K562 (cell line): Measurements from ENCODE around the gene TNRC6B. TPM values are rescaled to one million over a fixed set of nuclear protein-coding genes. Genes with fewer than 3 reads are reported as not detected.
A peak's percentile ranks its signal among the peaks of the same experiment; 100 is the strongest.

Source experiments
- AFF1 ChIP-seq, 2 experiments: fragments of 450-650 bp; IDR thresholded peaks; 2 replicates each; pipeline ENCODE4 v1.6.1; 2018; ENCODE audit warnings: mild to moderate bottlenecking in 2 of 2, low read depth in 1 of 2; ENCODE audit not compliant: partially characterized antibody in 2 of 2
- ATF1 ChIP-seq, 2 experiments: fragments of 450-650 bp in 1 of 2; IDR thresholded peaks; 2 replicates each; pipeline ENCODE4 v1.6.1; 2016; ENCODE audit warnings: missing compliant biosample characterization in 1 of 2, missing genetic modification characterization in 1 of 2
- CBFA2T2 ChIP-seq: fragments of 450-650 bp; conservative IDR thresholded peaks from 2 replicates; pipeline ENCODE4 v1.6.1; 2017; ENCODE audit warnings: mild to moderate bottlenecking
- ESRRA ChIP-seq: fragments of 450-650 bp; IDR thresholded peaks from 2 replicates; pipeline ENCODE4 v1.6.1; 2014; ENCODE audit warnings: low read depth, mild to moderate bottlenecking, moderate library complexity, borderline replicate concordance
- FOXK2 ChIP-seq, 2 experiments: fragments of 450-650 bp; IDR thresholded peaks in 1 of 2; conservative IDR thresholded peaks in 1 of 2; 2 replicates each; pipeline ENCODE4 v1.6.1; 2016; ENCODE audit warnings: low read depth in 2 of 2, mild to moderate bottlenecking in 1 of 2
- KAT8 ChIP-seq: fragments of 450-650 bp; IDR thresholded peaks from 2 replicates; pipeline ENCODE4 v1.6.1; 2016; ENCODE audit warnings: low read depth, mild to moderate bottlenecking
- KDM5B ChIP-seq: fragments of 200-600 bp; sonication (generic); IDR thresholded peaks from 2 replicates; pipeline ENCODE4 v1.6.1; 2012; ENCODE audit warnings: low read depth, mild to moderate bottlenecking, moderate library complexity, low read length, control low read depth, inconsistent platforms; ENCODE audit not compliant: insufficient replicate concordance
- MIER1 ChIP-seq: fragments of 450-650 bp; IDR thresholded peaks from 2 replicates; pipeline ENCODE4 v1.6.1; 2016; ENCODE audit warnings: antibody characterized with exemption, mild to moderate bottlenecking, low read depth
- NCOR1 ChIP-seq: fragments of 450-650 bp; IDR thresholded peaks from 2 replicates; pipeline ENCODE4 v1.6.1; 2016; ENCODE audit warnings: mild to moderate bottlenecking, moderate library complexity
- NR1H2 ChIP-seq: sonication (generic); formaldehyde crosslinking; IDR thresholded peaks from 2 replicates; pipeline ENCODE4 v1.4.0; 2020; ENCODE audit warnings: mild to moderate bottlenecking, missing genetic modification reagents
- NR2F6 ChIP-seq: fragments of 450-650 bp; formaldehyde crosslinking; IDR thresholded peaks from 2 replicates; pipeline ENCODE4 v1.4.0; 2020; ENCODE audit warnings: mild to moderate bottlenecking
- PKNOX1 ChIP-seq: fragments of 450-650 bp; IDR thresholded peaks from 2 replicates; pipeline ENCODE4 v1.6.1; 2016
- POLR2G ChIP-seq: fragments of 200-400 bp; formaldehyde crosslinking; IDR thresholded peaks from 2 replicates; pipeline ENCODE4 v1.6.1; 2017; ENCODE audit warnings: low read depth, mild to moderate bottlenecking, antibody characterized with exemption, low read length, moderate library complexity
- POLR2H ChIP-seq: IDR thresholded peaks from 2 replicates; pipeline ENCODE4 v1.6.1; 2016; ENCODE audit warnings: missing genetic modification characterization, low read depth, mild to moderate bottlenecking, control low read depth, missing compliant biosample characterization, moderate library complexity
- RCOR1 ChIP-seq, 2 experiments: IDR thresholded peaks; 2 replicates each; pipeline ENCODE4 v1.6.1; 2012; ENCODE audit warnings: low read depth in 2 of 2, low read length in 2 of 2, borderline replicate concordance in 1 of 2, improper control_type of control experiment in 1 of 2
- SMARCA5 ChIP-seq: fragments of 450-650 bp; IDR thresholded peaks from 2 replicates; pipeline ENCODE4 v1.6.1; 2016
- SP1 ChIP-seq: sonication (generic); formaldehyde crosslinking; IDR thresholded peaks from 2 replicates; pipeline ENCODE4 v1.8.1; 2022; ENCODE audit warnings: mild to moderate bottlenecking, missing genetic modification reagents
- STAT5A ChIP-seq: IDR thresholded peaks from 2 replicates; pipeline ENCODE4 v1.6.1; 2012; ENCODE audit warnings: low read length, inconsistent platforms, borderline replicate concordance
- TGIF2 ChIP-seq: sonication (generic); formaldehyde crosslinking; IDR thresholded peaks from 2 replicates; pipeline ENCODE4 v1.8.1; 2022; ENCODE audit warnings: mild to moderate bottlenecking, missing genetic modification reagents, moderate library complexity
- ZBTB9 ChIP-seq: fragments of 450-650 bp; formaldehyde crosslinking; IDR thresholded peaks from 2 replicates; pipeline ENCODE4 v1.4.0; 2020; ENCODE audit warnings: mild to moderate bottlenecking, moderate library complexity
- ZFP36 ChIP-seq: fragments of 150-350 bp; IDR thresholded peaks from 2 replicates; pipeline ENCODE4 v1.6.1; 2018; ENCODE audit warnings: low read length, low read depth; ENCODE audit not compliant: partially characterized antibody
- ZNF695 ChIP-seq: fragments of 450-650 bp; formaldehyde crosslinking; IDR thresholded peaks from 2 replicates; pipeline ENCODE4 v1.4.0; 2020; ENCODE audit warnings: mild to moderate bottlenecking, moderate library complexity
- ZNF76 ChIP-seq: fragments of 250-450 bp; sonication (Bioruptor Pico); IDR thresholded peaks from 2 replicates; pipeline ENCODE4 v1.4.0; 2020; ENCODE audit warnings: mild to moderate bottlenecking, moderate library complexity, borderline replicate concordance
- polyA plus RNA-seq, 8 experiments: library from polyadenylated mRNA; depleted of rRNA in 4 of 8; stranded (reverse) in 5 of 8; unstranded in 3 of 8; fragments of >200 nt; fragmentation: Nextera tagmentation in 2 of 8; fragmentation: Illumina TruSeq in 1 of 8; extraction: Ambion mirVana in 2 of 8; extraction: Trizol in 1 of 8; gene quantifications; 2 replicates each; pipeline versions ENCODE4 v1.2.1 to v1.2.3, GENCODE V29; 2011 to 2014; ENCODE audit warnings: inconsistent platforms in 1 of 8, missing spikeins in 1 of 8
- total RNA-seq, 7 experiments: library from RNA; depleted of rRNA in 6 of 7; stranded (reverse); fragments of >200 nt in 6 of 7; fragmentation: Illumina TruSeq in 2 of 7; extraction: Trizol in 2 of 7; gene quantifications; 2 replicates each; pipeline versions ENCODE4 v1.2.1 to v1.2.3, GENCODE V29; 2011 to 2021; ENCODE audit warnings: low replicate concordance in 1 of 7

Gene TNRC6B
- total and polyA plus RNA-seq, 9 of the 15 experiments (the other 6 are each of a cell fraction or from before 2014, with no cell fraction given), result 0.96 to 18.8 (median 10.8) TPM

DNA sequence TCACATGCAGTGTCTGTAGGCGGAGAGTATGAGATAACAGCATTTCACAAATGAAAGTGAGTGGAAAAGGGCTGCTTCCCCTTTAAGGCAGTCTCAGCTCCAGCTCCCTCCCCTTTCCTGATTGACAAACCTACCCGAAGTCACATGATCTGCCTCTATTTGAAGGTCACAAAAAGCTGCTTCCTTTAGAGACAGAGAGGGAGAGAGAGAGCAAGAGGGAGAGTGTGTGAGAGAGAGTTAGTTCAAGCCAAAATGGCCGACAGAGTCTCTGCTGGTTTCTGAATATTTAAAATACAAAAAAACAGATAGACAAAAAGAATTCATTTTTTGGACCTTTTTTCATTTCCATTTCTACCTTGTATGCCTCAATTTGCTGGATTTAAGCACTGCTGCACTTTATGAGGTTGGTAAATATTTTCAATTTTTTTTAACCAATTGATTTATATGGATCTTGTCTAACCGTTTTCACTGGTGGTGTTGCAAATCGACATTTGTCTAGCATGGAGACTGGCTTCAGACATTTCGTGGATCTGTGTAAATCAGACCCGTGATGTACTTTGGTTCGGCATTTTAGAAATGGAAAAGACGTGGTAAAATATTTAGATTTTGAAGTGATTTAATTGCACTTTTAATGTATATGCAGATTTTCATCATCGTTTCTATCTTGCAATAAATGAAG, at the start of gene TNRC6B (continued):
- 0 out of 2 replicates have a peak, but pooled peaks have one; percentile 27 for TF ChIP-seq ZBTB9 (CRISPR knock-in tag)
- no peak for TF ChIP-seq STAT5A
- peak; percentile 45 for TF ChIP-seq NCOR1
- peak; percentile 94 for TF ChIP-seq POLR2H
- no peak for TF ChIP-seq ZFP36
- TF ChIP-seq NR2F6 (CRISPR knock-in tag), result no peak
- TF ChIP-seq SMARCA5, result no peak
- peak; percentile 62 to 63 for TF ChIP-seq AFF1 (IDR thresholded peaks at IDR 0.05; ENCODE audit: low read depth in 1 of 2, partially characterized antibody in 2 of 2)
- TF ChIP-seq ZNF76 (CRISPR knock-in tag), result no peak
- TF ChIP-seq NR1H2 (CRISPR knock-in tag), result no peak
- no peak for TF ChIP-seq TGIF2 (CRISPR knock-in tag)
- TF ChIP-seq KDM5B, result peak; percentile 84
- peak in 1 of 2 experiments; percentile 50; a peak in 1 of 4 replicates for TF ChIP-seq RCOR1 (IDR thresholded peaks at IDR 0.05; ENCODE audit: borderline replicate concordance in 1 of 2, low read depth in 2 of 2, low read length in 2 of 2)
- no peak for TF ChIP-seq MIER1
- TF ChIP-seq ZNF695 (CRISPR knock-in tag), result no peak
- peak; percentile 59; the same call in 1 of the 2 replicates for TF ChIP-seq SP1 (CRISPR knock-in tag)
- peak; percentile 66 for TF ChIP-seq CBFA2T2
- TF ChIP-seq PKNOX1, result peak; percentile 97
- peak; percentile 55 for TF ChIP-seq POLR2G
- peak; percentile 40 to 90 for TF ChIP-seq FOXK2 (conservative IDR thresholded peaks at IDR 0.05 in 1 of 2, IDR thresholded peaks at IDR 0.05 in 1 of 2; ENCODE audit: low read depth in 2 of 2)
- peak; percentile 47; the same call in 1 of the 2 replicates for TF ChIP-seq KAT8
- peak; percentile 97 for TF ChIP-seq ESRRA
- TF ChIP-seq ATF1 (CRISPR knock-in tag; IDR thresholded peaks at IDR 0.05), result no peak
- TF ChIP-seq ATF1 (tag; IDR thresholded peaks at IDR 0.05), result 0 out of 2 replicates have a peak, but pooled peaks have one; percentile 8
